H1 (cell line): Measurements from ENCODE around the gene SF3A2. TPM values are rescaled to one million over a fixed set of nuclear protein-coding genes. Genes with fewer than 3 reads are reported as not detected.

Experiments used
- CTCF ChIA-PET: fragments of 300-600 bp; sonication (Branson Sonifier 250); formaldehyde crosslinking; loops from one replicate; lab custom pipeline; 2021; ENCODE audit not compliant: partially characterized antibody; lab: Charles Lee
- POLR2A ChIA-PET: fragments of 300-600 bp; sonication (Branson Sonifier 250); formaldehyde crosslinking; loops from one replicate; lab custom pipeline; 2021; ENCODE audit warnings: inconsistent platforms; ENCODE audit not compliant: partially characterized antibody; lab: Charles Lee
- DNase-seq, 2 experiments: peaks; one replicate each; pipeline versions ENCODE4 v3.0.0 to v3.0.0-alpha.2; 2010 to 2022; ENCODE audit warnings: low spot score in 2 of 2, low read depth in 1 of 2, mixed read lengths in 1 of 2
- FAIRE-seq: peaks from 2 replicates; lab custom pipeline; 2011; peaks lifted over from hg19 to GRCh38; lab: Jason Lieb, UNC
- H2AFZ ChIP-seq: 2 replicates; pipeline ENCODE4 v1.8.1; 2012; ENCODE audit warnings: low read length, inconsistent platforms
- H2AK5ac ChIP-seq: 2 replicates; pipeline ENCODE4 v1.6.1; 2013; ENCODE audit warnings: low read depth, low read length
- H2BK120ac ChIP-seq: replicated peaks from 2 replicates; pipeline ENCODE3; 2013; ENCODE audit warnings: low read depth, low read length, inconsistent platforms
- H2BK12ac ChIP-seq: 2 replicates; pipeline ENCODE4 v1.6.1; 2013; ENCODE audit warnings: low read depth, low read length
- H2BK15ac ChIP-seq: 2 replicates; pipeline ENCODE4 v1.6.1; 2013; ENCODE audit warnings: low read length
- H2BK20ac ChIP-seq: 2 replicates; pipeline ENCODE4 v1.6.1; 2013; ENCODE audit warnings: low read length
- H2BK5ac ChIP-seq: 2 replicates; pipeline ENCODE4 v1.6.1; 2013; ENCODE audit warnings: low read depth, low read length
- H3K14ac ChIP-seq: 2 replicates; pipeline ENCODE4 v1.6.1; 2013; ENCODE audit warnings: inconsistent platforms; ENCODE audit not compliant: insufficient read length
- H3K18ac ChIP-seq: 2 replicates; pipeline ENCODE4 v1.6.1; 2013; ENCODE audit warnings: low read length; ENCODE audit errors: extremely low read depth
- H3K23ac ChIP-seq: 2 replicates; pipeline ENCODE4 v1.6.1; 2013; ENCODE audit warnings: inconsistent platforms; ENCODE audit not compliant: insufficient read length
- H3K23me2 ChIP-seq: 2 replicates; pipeline ENCODE4 v1.6.1; 2013; ENCODE audit warnings: low read depth, low read length
- H3K27ac ChIP-seq: 2 replicates; pipeline ENCODE4 v1.6.1; 2011; ENCODE audit warnings: low read depth, low read length, inconsistent platforms
- H3K27me3 ChIP-seq, 4 experiments: replicated peaks in 1 of 4; 1 replicate in 1 of 4; 2 replicates in 3 of 4; pipeline versions ENCODE4 v1.6.1 to v1.8.1; 2011 to 2013; ENCODE audit warnings: low read length in 3 of 4, mild to moderate bottlenecking in 3 of 4, inconsistent platforms in 2 of 4, mixed read lengths in 2 of 4, moderate library complexity in 1 of 4; ENCODE audit not compliant: control insufficient read depth in 3 of 4, insufficient read depth in 3 of 4; ENCODE audit errors: extremely low read depth in 1 of 4
- H3K36me3 ChIP-seq, 4 experiments: 2 replicates each; pipeline versions ENCODE4 v1.6.1 to v1.8.1; 2011 to 2013; ENCODE audit warnings: mild to moderate bottlenecking in 4 of 4, low read length in 3 of 4, moderate library complexity in 2 of 4, control low read depth in 1 of 4, inconsistent platforms in 1 of 4; ENCODE audit not compliant: insufficient read depth in 4 of 4, control insufficient read depth in 2 of 4
- H3K4ac ChIP-seq: replicated peaks from 2 replicates; pipeline ENCODE3; 2013; ENCODE audit warnings: low read length, low read depth, mixed read lengths, inconsistent platforms; ENCODE audit not compliant: insufficient read length
- H3K4me1 ChIP-seq, 4 experiments: replicated peaks in 1 of 4; 1 replicate in 1 of 4; 2 replicates in 3 of 4; pipeline versions ENCODE4 v1.6.1 to v1.8.1; 2011 to 2013; ENCODE audit warnings: low read length in 3 of 4, inconsistent platforms in 2 of 4, mixed read lengths in 1 of 4; ENCODE audit not compliant: insufficient read depth in 4 of 4, control insufficient read depth in 3 of 4
- H3K4me2 ChIP-seq, 2 experiments: 2 replicates each; pipeline versions ENCODE4 v1.6.1 to v1.8.1; 2011 to 2013; ENCODE audit warnings: low read depth in 2 of 2, low read length in 2 of 2, control low read depth in 1 of 2, inconsistent platforms in 1 of 2, mild to moderate bottlenecking in 1 of 2; ENCODE audit not compliant: insufficient read depth in 1 of 2
- H3K4me3 ChIP-seq, 4 experiments: fragments of 200-600, 300-600 bp in 1 of 4; sonication (generic), shearing (Covaris generic), sonication (Bioruptor Twin) in 1 of 4; 2 replicates each; pipeline versions ENCODE4 v1.5.1 to v1.8.1; 2011 to 2016; ENCODE audit warnings: low read length in 4 of 4, low read depth in 3 of 4, control low read depth in 2 of 4, inconsistent platforms in 2 of 4, mild to moderate bottlenecking in 2 of 4, mixed read lengths in 1 of 4, moderate library complexity in 1 of 4; ENCODE audit not compliant: insufficient read depth in 2 of 4; ENCODE audit errors: extremely low read depth in 1 of 4
- H3K56ac ChIP-seq: replicated peaks from 2 replicates; pipeline ENCODE3; 2013; ENCODE audit warnings: low read depth, mild to moderate bottlenecking, mixed read lengths, low read length, inconsistent platforms; ENCODE audit not compliant: insufficient read length
- H3K79me1 ChIP-seq: 2 replicates; pipeline ENCODE4 v1.6.1; 2013; ENCODE audit warnings: low read depth, low read length, control low read depth
- H3K79me2 ChIP-seq, 2 experiments: 2 replicates each; pipeline versions ENCODE4 v1.6.1 to v1.8.1; 2012 to 2013; ENCODE audit warnings: low read length in 2 of 2, mild to moderate bottlenecking in 2 of 2, inconsistent platforms in 1 of 2; ENCODE audit not compliant: insufficient read depth in 2 of 2, control insufficient read depth in 1 of 2
- H3K9ac ChIP-seq, 4 experiments: replicated peaks in 1 of 4; 1 replicate in 1 of 4; 2 replicates in 3 of 4; pipeline versions ENCODE4 v1.6.1 to v1.8.1; 2011 to 2013; ENCODE audit warnings: low read depth in 3 of 4, low read length in 3 of 4, control low read depth in 2 of 4, mild to moderate bottlenecking in 2 of 4, moderate library complexity in 2 of 4, inconsistent platforms in 1 of 4; ENCODE audit errors: extremely low read depth in 1 of 4
- H3K9me3 ChIP-seq, 2 experiments: 2 replicates each; pipeline versions ENCODE4 v1.6.1 to v1.8.1; 2012 to 2013; ENCODE audit warnings: mild to moderate bottlenecking in 2 of 2, moderate library complexity in 2 of 2, control low read depth in 1 of 2, inconsistent platforms in 1 of 2, low read depth in 1 of 2, low read length in 1 of 2, mixed read lengths in 1 of 2; ENCODE audit not compliant: insufficient read depth in 2 of 2
- H4K20me1 ChIP-seq, 2 experiments: replicated peaks in 1 of 2; 2 replicates each; pipeline versions ENCODE3 to v1.8.1; 2011 to 2013; ENCODE audit warnings: inconsistent platforms in 2 of 2, low read length in 2 of 2, mild to moderate bottlenecking in 1 of 2; ENCODE audit not compliant: insufficient read depth in 2 of 2, control insufficient read depth in 1 of 2
- H4K5ac ChIP-seq: 2 replicates; pipeline ENCODE4 v1.6.1; 2013; ENCODE audit warnings: low read length, low read depth, mixed read lengths, inconsistent platforms; ENCODE audit not compliant: insufficient read length
- H4K8ac ChIP-seq: 2 replicates; pipeline ENCODE4 v1.8.0; 2013; ENCODE audit warnings: mild to moderate bottlenecking, moderate library complexity, low read length, inconsistent platforms; ENCODE audit not compliant: insufficient read depth; ENCODE audit errors: extremely low read depth
- H4K91ac ChIP-seq: replicated peaks from 2 replicates; pipeline ENCODE3; 2013; ENCODE audit warnings: low read length, mixed read lengths, inconsistent platforms; ENCODE audit not compliant: insufficient read length
- KDM1A ChIP-seq: fragments of 200-600, 300-600 bp; sonication (generic); IDR thresholded peaks from 2 replicates; pipeline ENCODE4 v1.7.1; 2016; ENCODE audit warnings: mild to moderate bottlenecking, low read length, borderline replicate concordance
- SIRT6 ChIP-seq: IDR thresholded peaks from one replicate; pipeline ENCODE4 v1.7.1; 2012; ENCODE audit warnings: low read length, inconsistent platforms
- WGBS, 2 experiments: shearing (Covaris generic) in 1 of 2; methylation state at CpG; one replicate each; pipeline versions ENCODE4 v1.1.6 to v1.1.7; 2013 to 2015; ENCODE audit warnings: low lambda C conversion rate in 2 of 2, mixed read lengths in 2 of 2, inconsistent platforms in 1 of 2, low coverage in 1 of 2, missing lambda C conversion rate in 1 of 2; ENCODE audit not compliant: insufficient replicate concordance in 2 of 2, insufficient coverage in 1 of 2, insufficient read length in 1 of 2; ENCODE audit errors: extremely low coverage in 1 of 2, missing lambda C conversion rate in 1 of 2; 5-methylcytosine and 5-hydroxymethylcytosine counted together
- polyA plus RNA-seq, 7 experiments: library from polyadenylated mRNA; depleted of rRNA in 3 of 7; stranded (reverse) in 5 of 7; unstranded in 2 of 7; fragments of >200 nt in 5 of 7; fragments of 200-250 nt in 2 of 7; gene quantifications; 1 replicate in 5 of 7; 2 replicates in 1 of 7; 4 replicates in 1 of 7; pipeline versions ENCODE4 v1.2.1 to v1.2.3, GENCODE V29; 2011 to 2013; ENCODE audit warnings: missing spikeins in 2 of 7, mixed read lengths in 2 of 7
- total RNA-seq: library from RNA; stranded (reverse); fragmentation: NEBNext Ultra II Directional; extraction: Animal tissue kit (Norgen Biotek cat#: 25700); gene quantifications from 2 replicates; pipeline ENCODE4 v1.2.1, GENCODE V29; 2021

Gene SF3A2
- total and polyA plus RNA-seq, 2 of the 8 experiments (the other 6 are each of a cell fraction or from before 2014, with no cell fraction given), result 15.3 to 146 TPM

GRCh38 chr19:2239173-2239572 lies 2.5 kb downstream of the SF3A2 start:
- Histone ChIP-seq H2BK12ac (no peak overlapping the region), H2AFZ (no peak overlapping the region), H3K4me2 (peak overlapping the region; percentile 7 to 93), H3K23me2 (peaks cover 9% of the 10 kb centered on the region; the same call in 1 of the 2 replicates), H4K91ac (no peak overlapping the region), H2BK120ac (no peak overlapping the region), H2AK5ac (no peak overlapping the region), H3K79me2 (peaks cover 44 to 85% of the 10 kb centered on the region in 2 experiments), H3K4ac (no peak overlapping the region), H2BK5ac (no peak overlapping the region), H4K20me1 (peaks cover 37 to 52% of the 10 kb centered on the region in 2 experiments), H3K4me1 (peaks cover 0 to 24% (median 14%) of the 10 kb centered on the region in 4 experiments; a peak in 6 of 7 replicates), H4K8ac (no peak overlapping the region), H3K18ac (no peak overlapping the region), H3K27ac (no peak overlapping the region), H3K56ac (no peak overlapping the region), H3K23ac (no peak overlapping the region), H3K14ac (no peak overlapping the region), H3K79me1 (peaks cover 29% of the 10 kb centered on the region), H2BK15ac (no peak overlapping the region), H2BK20ac (no peak overlapping the region), H3K9me3 (no peaks in the 10 kb centered on the region), H3K36me3 (peaks cover 7 to 18% (median 13%) of the 10 kb centered on the region in 4 experiments; a peak in 7 of 8 replicates), H4K5ac (no peak overlapping the region), H3K4me3 (peak overlapping the region in 3 of 4 experiments; percentile 21 to 81 (median 23); a peak in 5 of 8 replicates), H3K9ac (no peak overlapping the region; a peak in 1 of 7 replicates), H3K27me3 (no peaks in the 10 kb centered on the region)
- CTCF ChIA-PET, result interaction anchor here (0.6 to 4.1 kb wide), 10 partner anchors 10 to 178 kb away, joined by 3 to 35 read pairs (median 4); partner anchors contain the start of gene AMH
- WGBS, 2 experiments, result 80% methylated on average over 9 of the region's 10 CpGs; no CpG with 5 or more reads in 1 of the 2 experiments
- no peak for FAIRE-seq
- DNase-seq, result no peak
- POLR2A ChIA-PET, result interaction anchor here (0.7 to 10.3 kb wide), 19 partner anchors 9 to 187 kb away, joined by 3 to 206 read pairs (median 5); partner anchors contain the start of genes AMH, JSRP1, LSM7 and SPPL2B
- no peak for TF ChIP-seq KDM1A
- no peak for TF ChIP-seq SIRT6
